ENCODE results near the gene DAPK1.

DAPK1 gene

DNA sequence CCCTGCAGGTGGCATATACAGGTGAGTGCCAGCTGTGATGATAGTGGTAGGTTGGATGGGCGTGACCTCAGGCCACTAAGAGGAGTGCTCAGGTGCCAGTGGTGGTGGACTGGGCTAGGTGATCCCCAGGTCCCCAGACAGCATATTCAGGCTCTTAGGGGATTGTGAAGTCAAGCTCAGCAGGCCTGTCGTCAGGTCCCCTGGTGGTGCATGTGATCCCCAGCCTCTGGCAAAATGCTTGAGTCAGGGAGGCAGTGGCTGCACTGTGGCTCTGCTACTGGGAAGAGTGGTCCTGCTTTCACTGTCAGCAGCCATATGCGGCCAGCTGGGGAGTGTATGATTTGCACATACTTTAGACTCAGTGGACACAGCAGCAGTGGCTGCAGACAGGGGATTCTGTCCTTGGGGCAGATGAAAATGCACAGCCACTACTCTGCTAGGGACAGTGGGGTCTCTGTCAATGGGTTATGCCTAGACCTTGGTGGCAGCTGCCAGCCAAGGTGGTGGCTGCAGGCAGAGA is 196.6 kb downstream of the DAPK1 start:
- no peak for DNase-seq (ENCODE audit: low read depth in 2 of 2)
- H3K4me3 ChIP-seq (replicated peaks in 1 of 2; ENCODE audit: low read depth in 2 of 2, low read length in 2 of 2): no peak overlapping the region
- no peak for TF ChIP-seq CTCF (IDR thresholded peaks at IDR 0.05; ENCODE audit: low read depth, low read length)

GRCh38 chr9:87695523-87695922 is 197.9 kb downstream of the DAPK1 start:
- no peak overlapping the region for H3K4me3 ChIP-seq (replicated peaks in 1 of 2; ENCODE audit: low read depth in 2 of 2, low read length in 2 of 2)
- no peak for DNase-seq (ENCODE audit: low read depth in 2 of 2)
- TF ChIP-seq CTCF (IDR thresholded peaks at IDR 0.05; ENCODE audit: low read depth, low read length): no peak

GRCh38 chr9:87696641-87697040 is 199.0 kb downstream of the DAPK1 start:
- H3K4me3 ChIP-seq (replicated peaks in 1 of 2; ENCODE audit: low read depth in 2 of 2, low read length in 2 of 2): no peak overlapping the region
- TF ChIP-seq CTCF (IDR thresholded peaks at IDR 0.05; ENCODE audit: low read depth, low read length): no peak
- DNase-seq (ENCODE audit: low read depth in 2 of 2): no peak

DNA sequence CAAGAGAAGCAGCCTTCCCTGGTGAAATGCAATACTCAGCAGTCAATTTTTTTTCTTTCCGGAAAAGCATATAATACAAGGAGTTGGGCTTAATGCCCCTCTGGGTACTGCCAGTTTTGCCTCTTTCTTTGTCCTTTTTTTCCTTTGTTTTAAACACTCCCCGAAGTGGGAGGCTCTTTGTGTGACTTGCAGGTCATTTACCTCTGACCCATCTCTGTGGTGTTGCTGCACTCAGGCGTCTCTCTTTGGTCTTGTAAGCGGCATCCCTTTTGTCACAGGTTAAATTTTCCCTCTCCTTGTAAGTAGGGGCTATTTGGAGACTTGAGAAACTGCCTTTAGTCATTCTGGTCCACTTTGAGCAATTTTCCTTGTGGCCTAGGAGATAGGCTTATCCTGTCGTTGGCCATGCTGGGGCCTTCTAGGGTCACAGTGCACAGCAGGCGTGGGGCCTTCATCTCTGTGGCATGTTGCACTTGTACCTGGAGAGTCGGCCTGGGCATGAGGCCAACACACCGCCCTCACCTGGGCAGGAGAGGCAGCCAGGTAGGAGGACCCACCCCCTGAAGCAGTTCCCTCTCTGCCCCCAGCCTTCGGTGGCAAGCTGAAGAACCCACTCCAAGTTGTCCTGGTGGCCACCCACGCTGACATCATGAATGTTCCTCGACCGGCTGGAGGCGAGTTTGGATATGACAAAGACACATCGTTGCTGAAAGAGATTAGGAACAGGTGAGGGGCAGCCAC is 200.6 kb downstream of the DAPK1 start:
- no peak overlapping the region for H3K4me3 ChIP-seq (replicated peaks in 1 of 2; ENCODE audit: low read depth in 2 of 2, low read length in 2 of 2)
- DNase-seq (ENCODE audit: low read depth in 2 of 2): no peak
- no peak for TF ChIP-seq CTCF (IDR thresholded peaks at IDR 0.05; ENCODE audit: low read depth, low read length)

- no peak for TF ChIP-seq CTCF (IDR thresholded peaks at IDR 0.05; ENCODE audit: low read depth, low read length)
- no peak for DNase-seq (ENCODE audit: low read depth in 2 of 2)
- no peak overlapping the region for H3K4me3 ChIP-seq (replicated peaks in 1 of 2; ENCODE audit: low read depth in 2 of 2, low read length in 2 of 2)
Observed at GRCh38 chr9:87699835-87700234, 202.2 kb downstream of the DAPK1 start.

DNA sequence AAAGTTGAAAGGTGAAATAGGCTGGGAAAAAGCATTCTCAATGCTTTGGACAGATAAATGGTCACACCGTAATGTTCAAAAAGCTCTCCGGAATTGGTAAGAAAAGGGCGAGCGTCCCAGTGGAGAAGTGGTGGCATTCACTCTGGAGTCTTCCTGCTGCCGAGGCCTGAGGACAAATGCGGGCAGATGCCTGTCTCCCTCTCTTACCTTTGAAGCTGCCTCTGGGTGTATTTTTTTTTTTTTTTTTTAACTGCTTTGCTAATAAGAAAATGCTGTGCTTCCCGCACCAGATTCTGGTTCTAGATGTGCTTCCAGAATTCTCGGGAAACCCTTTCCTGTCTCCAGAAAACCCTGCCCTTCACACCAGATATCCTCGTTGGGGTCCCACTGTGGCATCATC is 203.8 kb downstream of the DAPK1 start:
- no peak for DNase-seq (ENCODE audit: low read depth in 2 of 2)
- TF ChIP-seq CTCF (IDR thresholded peaks at IDR 0.05; ENCODE audit: low read depth, low read length): no peak

More for the DNA sequence above, 203.8 kb downstream of the DAPK1 start:
- no peak overlapping the region for H3K4me3 ChIP-seq (replicated peaks in 1 of 2; ENCODE audit: low read depth in 2 of 2, low read length in 2 of 2)
